ENCODE results near the gene RASGRP1.

DNA sequence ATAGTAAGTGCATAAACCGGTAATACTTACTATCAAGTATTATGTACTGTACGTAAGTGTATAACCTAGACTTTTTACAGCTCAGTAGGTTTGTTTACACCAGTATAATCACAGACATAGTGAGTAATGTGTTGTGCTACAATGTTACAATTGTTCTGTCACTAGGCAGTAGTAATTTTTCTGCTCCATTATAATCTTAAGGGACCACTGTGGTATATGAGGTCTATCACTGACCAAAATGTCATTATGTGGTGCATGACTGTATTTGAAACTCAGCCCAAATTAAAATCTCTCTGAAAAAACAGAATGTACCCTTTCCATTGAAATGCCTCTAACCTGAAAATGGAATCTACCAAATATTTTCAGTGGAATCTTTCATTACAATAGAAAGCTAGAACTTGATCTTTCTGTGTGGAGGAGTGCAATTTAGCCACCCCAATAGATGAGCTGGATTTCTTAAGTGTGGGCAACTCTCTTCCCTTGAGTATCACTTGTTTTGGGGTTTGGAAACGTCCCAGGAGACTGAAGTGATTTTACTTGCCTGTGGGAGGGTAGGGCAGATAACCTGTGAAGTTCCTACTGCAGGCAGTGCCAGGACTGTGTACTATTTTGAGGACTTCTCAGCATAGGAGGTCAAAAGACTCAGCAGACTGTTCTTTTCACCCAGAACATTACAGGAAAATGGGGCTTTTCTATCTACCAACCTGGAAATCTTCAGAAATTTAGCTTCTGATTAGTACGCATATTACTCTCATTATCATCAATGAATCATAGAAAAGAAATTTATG lies 59.7 kb downstream of the RASGRP1 start:
- TF ChIP-seq, protein P1, sequence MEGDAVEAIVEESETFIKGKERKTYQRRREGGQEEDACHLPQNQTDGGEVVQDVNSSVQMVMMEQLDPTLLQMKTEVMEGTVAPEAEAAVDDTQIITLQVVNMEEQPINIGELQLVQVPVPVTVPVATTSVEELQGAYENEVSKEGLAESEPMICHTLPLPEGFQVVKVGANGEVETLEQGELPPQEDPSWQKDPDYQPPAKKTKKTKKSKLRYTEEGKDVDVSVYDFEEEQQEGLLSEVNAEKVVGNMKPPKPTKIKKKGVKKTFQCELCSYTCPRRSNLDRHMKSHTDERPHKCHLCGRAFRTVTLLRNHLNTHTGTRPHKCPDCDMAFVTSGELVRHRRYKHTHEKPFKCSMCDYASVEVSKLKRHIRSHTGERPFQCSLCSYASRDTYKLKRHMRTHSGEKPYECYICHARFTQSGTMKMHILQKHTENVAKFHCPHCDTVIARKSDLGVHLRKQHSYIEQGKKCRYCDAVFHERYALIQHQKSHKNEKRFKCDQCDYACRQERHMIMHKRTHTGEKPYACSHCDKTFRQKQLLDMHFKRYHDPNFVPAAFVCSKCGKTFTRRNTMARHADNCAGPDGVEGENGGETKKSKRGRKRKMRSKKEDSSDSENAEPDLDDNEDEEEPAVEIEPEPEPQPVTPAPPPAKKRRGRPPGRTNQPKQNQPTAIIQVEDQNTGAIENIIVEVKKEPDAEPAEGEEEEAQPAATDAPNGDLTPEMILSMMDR (optimal IDR thresholded peaks at IDR 0.05 in 1 of 3, IDR thresholded peaks at IDR 0.05 in 1 of 3, conservative IDR thresholded peaks at IDR 0.05 in 1 of 3; ENCODE audit: extremely low read depth in 1 of 3, insufficient read depth in 2 of 3, low read length in 3 of 3) = no peak
- TF ChIP-seq EZH2 (IDR thresholded peaks at IDR 0.05; ENCODE audit: low read length) = no peak

Measured in keratinocyte (primary cell).